ENCODE results near the gene VSIR. TPM values are rescaled to one million over a fixed set of nuclear protein-coding genes. Genes with fewer than 3 reads are reported as not detected.

Gene VSIR
- polyA plus RNA-seq, 3 donors from 2014 or later, result 183 to 376 (median 274) TPM

DNA sequence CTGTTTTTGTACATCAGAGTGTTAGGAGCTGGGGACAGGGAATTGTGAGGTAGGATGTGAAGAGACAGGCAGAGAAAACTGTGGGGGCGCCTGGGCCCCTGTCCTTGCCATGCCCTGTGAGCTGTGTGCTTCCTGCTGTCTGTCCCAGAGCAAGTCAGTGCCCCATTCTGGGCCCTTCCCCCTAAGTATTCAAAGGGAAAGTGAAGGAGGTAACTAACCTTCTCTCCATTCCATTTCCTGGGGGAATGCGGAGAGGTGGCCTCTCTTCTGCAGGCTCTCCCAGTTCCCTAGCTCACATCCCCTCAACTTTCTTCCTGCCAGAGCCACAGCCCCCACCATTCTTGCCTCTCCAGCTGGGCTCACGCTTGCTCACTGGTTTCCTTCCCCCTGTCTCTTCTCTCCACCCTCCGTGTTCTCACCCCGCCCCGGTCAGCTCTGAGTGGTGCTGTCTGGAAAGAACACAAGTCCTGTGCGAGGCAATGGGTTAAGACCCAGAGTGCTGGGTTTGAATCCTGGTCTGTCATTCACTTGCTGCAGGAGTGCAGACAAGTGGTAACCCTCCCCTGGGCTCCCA lies 9.7 kb upstream of the VSIR start:
- DNase-seq, result no peak
- Mint-ChIP-seq H3K27me3 (ENCODE audit: low read depth in 3 of 3) (peaks cover 0 to 6% (median 5%) of the 10 kb centered on the region in 3 donors), H3K27ac (no peak overlapping the region), H3K36me3 (no peaks in the 10 kb centered on the region), H3K4me3 (no peak overlapping the region), H3K9me3 (no peaks in the 10 kb centered on the region), H3K4me1 (no peaks in the 10 kb centered on the region)

DNA sequence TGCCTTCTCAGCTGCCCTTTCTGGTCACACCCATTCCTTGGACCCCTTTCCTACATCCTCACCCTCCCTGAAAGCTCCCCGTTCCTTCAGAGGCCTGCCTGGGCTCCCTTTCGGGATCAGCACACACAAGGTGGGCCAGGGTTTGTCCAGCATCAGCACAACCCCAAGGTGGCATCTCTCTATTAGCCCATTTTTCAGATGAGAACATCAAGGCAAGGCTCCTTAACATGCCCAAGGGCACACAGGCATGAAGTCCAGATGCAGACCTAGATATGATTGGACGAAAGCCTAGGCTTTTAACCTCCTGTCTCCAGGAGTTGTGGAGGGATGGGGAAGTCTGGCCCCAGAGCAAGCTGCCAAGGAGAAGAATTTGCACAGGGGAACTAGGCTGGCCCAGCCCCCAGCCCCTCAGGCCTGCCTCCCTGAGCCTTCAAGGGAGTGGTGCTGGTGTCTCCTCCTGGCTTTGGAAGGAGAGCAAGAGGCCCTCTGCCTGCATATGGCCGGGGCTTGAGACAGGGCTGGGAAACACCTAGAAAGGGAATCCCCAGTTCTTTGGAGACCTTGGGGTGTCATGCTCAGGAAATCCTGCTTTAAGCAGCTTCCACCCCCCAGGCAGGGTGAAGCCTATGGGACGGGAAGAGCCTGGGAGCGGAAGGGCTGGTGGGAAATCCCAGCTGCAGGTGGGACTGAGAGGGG lies 9.0 kb upstream of the VSIR start:
- peaks cover 0 to 6% (median 5%) of the 10 kb centered on the region in 3 donors for H3K27me3 Mint-ChIP-seq (ENCODE audit: low read depth in 3 of 3)
- no peaks in the 10 kb centered on the region for H3K36me3 Mint-ChIP-seq
- H3K4me1 Mint-ChIP-seq, result peaks cover 0 to 1% of the 10 kb centered on the region in 2 donors
- H3K27ac Mint-ChIP-seq, result no peak overlapping the region
- H3K9me3 Mint-ChIP-seq, result no peaks in the 10 kb centered on the region
- no peak for DNase-seq
- H3K4me3 Mint-ChIP-seq, result no peak overlapping the region

DNA sequence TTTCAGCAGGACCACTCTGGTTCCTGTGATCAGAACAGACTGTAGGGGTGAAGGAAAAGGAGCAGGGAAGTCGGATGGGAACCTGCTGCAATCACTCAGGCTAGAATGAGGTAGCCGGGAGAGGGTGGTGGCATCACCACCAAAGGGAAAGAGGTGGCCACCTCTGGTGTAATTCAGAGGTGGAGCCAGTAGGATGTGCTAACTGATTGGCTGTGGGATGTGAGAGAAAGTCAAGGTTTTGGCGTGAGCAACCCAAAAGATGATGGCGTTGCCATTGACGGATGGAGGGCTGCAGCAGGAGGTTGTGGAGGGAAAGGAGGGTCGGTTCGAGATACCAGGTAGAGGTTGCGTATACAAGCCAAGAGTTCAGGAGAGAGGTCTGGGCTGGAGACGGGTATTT lies 7.4 kb upstream of the VSIR start:
- Mint-ChIP-seq H3K9me3 (no peaks in the 10 kb centered on the region), H3K27me3 (ENCODE audit: low read depth in 3 of 3) (peaks cover 0 to 5% (median 4%) of the 10 kb centered on the region in 3 donors), H3K4me3 (no peak overlapping the region), H3K27ac (no peak overlapping the region), H3K4me1 (peaks cover 10 to 12% of the 10 kb centered on the region in 2 donors), H3K36me3 (no peaks in the 10 kb centered on the region)
- DNase-seq, result no peak

DNA sequence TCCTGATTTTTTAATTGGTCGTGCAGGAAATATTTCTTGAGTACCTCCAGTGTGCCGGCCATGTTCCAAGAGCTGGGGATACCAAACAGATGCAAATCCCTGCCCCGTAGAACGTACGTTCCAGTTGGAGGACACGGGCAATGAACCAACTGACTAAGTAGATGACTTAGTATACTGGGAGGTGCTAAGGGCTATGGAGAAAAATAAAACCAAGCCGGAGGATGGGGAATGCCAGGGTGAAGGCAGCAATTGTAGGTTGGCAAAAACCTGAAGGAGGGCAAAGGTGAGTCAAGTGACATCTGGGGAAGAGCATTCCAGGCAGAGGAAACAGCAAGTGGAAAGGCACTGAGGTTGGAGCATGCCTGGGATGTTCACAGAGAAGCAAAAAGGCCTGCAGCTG lies 6.8 kb upstream of the VSIR start:
- no peaks in the 10 kb centered on the region for H3K36me3 Mint-ChIP-seq
- peaks cover 0 to 5% (median 4%) of the 10 kb centered on the region in 3 donors for H3K27me3 Mint-ChIP-seq (ENCODE audit: low read depth in 3 of 3)
- H3K9me3 Mint-ChIP-seq, result no peaks in the 10 kb centered on the region
- no peak for DNase-seq
- H3K27ac Mint-ChIP-seq, result no peak overlapping the region
- no peak overlapping the region for H3K4me3 Mint-ChIP-seq
- H3K4me1 Mint-ChIP-seq, result peaks cover 15 to 17% of the 10 kb centered on the region in 2 donors

DNA sequence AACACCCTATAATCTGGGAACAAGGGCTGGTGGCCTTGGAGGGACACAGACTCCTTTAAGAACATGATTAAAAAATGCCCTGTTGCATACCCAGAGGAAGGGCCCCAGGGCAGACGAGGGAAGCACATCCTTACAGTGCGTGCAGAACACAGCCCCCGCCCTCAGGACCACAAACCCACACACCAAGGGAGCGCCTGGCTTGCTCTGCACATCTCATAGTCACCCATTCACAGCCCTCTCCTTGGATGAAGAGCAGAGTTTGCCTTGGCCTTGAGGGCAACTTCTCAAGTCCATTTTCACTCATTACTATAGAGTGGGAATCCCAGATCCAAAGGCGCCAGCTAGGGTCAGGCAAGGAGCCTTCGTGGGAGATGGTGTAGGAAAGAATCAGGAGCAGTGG lies 6.3 kb upstream of the VSIR start:
- no peaks in the 10 kb centered on the region for H3K36me3 Mint-ChIP-seq
- H3K27ac Mint-ChIP-seq, result no peak overlapping the region
- DNase-seq, result no peak
- peaks cover 17 to 19% of the 10 kb centered on the region in 2 donors for H3K4me1 Mint-ChIP-seq
- no peak overlapping the region for H3K4me3 Mint-ChIP-seq
- no peaks in the 10 kb centered on the region for H3K9me3 Mint-ChIP-seq
- peaks cover 0 to 5% (median 4%) of the 10 kb centered on the region in 3 donors for H3K27me3 Mint-ChIP-seq (ENCODE audit: low read depth in 3 of 3)

DNA sequence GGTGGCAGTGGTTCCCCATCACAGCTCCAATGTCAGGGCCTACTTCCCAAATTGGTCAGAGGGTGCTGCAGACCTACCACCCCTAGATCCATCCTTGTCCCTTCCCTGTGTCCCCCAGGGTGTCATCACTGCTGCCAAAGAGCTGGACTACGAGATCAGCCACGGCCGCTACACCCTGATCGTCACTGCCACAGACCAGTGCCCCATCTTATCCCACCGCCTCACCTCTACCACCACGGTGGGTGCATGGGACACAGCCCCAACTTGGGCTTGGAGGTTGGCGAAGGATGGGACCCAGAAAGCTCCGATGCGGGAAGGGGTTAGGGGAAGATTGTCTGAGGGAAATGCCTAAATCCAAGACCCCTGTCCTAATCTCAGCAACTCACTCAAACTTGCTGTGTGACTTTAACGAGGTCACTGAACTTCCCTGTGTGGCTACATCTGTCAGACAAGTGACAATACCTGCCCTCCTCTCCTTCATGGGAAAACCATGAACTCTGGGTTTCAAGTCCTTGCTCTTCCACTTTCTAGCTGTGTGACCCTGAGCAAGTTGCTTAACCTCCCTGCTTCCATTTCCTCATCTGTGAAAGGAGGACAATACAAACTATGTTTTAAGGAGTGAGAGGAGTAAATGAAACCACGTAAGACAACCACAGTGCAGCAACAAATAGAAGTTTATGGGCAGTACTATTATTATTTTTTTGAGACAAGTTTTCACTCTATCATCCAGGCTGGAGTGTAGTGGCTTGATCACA lies 4.9 kb upstream of the VSIR start:
- Mint-ChIP-seq H3K9me3 (no peaks in the 10 kb centered on the region), H3K27me3 (ENCODE audit: low read depth in 3 of 3) (peaks cover 0 to 4% (median 4%) of the 10 kb centered on the region in 3 donors), H3K27ac (no peak overlapping the region), H3K4me1 (peaks cover 29 to 30% of the 10 kb centered on the region in 2 donors), H3K36me3 (no peaks in the 10 kb centered on the region), H3K4me3 (no peak overlapping the region)
- no peak for DNase-seq

DNA sequence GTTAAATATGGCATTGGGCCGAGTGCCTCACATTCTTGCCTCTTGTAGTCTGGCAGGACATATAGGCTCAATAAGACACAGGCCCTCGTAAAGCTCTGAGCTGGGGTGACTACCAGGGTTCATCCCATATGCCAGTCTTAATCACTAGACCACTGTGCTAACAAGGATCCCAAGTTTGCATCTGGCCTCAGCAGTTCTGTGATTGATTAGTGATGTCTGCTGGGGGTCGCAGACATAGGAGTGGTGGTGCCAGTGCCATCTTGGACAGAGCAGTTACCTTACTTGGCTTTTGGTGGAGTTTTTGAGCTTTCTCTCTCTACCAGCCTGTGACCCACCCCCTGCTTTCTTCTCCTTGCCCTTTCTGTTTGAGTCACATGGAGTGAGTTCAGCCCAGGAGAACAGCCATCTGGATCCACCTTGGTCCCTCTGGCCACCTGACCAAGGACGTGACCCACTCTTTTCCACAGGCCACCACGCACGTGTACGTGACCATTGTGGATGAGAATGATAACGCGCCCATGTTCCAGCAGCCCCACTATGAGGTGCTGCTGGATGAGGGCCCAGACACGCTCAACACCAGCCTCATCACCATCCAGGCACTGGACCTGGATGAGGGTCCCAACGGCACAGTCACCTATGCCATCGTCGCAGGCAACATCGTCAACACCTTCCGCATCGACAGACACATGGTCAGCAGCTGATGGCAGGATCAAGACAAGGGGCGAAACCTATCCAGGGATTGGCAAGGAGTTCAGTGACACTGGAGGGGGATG lies 4.1 kb upstream of the VSIR start:
- DNase-seq, result no peak
- H3K27ac Mint-ChIP-seq, result peak overlapping the region in 1 of 6 donors; percentile 24
- peak overlapping the region in 1 of 5 donors; percentile 1 for H3K4me3 Mint-ChIP-seq
- no peaks in the 10 kb centered on the region for H3K9me3 Mint-ChIP-seq
- peaks cover 31 to 34% of the 10 kb centered on the region in 2 donors for H3K4me1 Mint-ChIP-seq
- no peaks in the 10 kb centered on the region for H3K36me3 Mint-ChIP-seq
- H3K27me3 Mint-ChIP-seq (ENCODE audit: low read depth in 3 of 3), result peaks cover 0 to 4% (median 4%) of the 10 kb centered on the region in 3 donors

- DNase-seq, result no peak
- H3K27me3 Mint-ChIP-seq (ENCODE audit: low read depth in 3 of 3), result peaks cover 0 to 5% (median 4%) of the 10 kb centered on the region in 3 donors
Observed at GRCh38 chr10:71776481-71776925, 3.2 kb upstream of the VSIR start.

GRCh38 chr10:71774916-71775702 lies 1.8 kb upstream of the VSIR start:
- no peaks in the 10 kb centered on the region for H3K36me3 Mint-ChIP-seq
- H3K27ac Mint-ChIP-seq, result peak overlapping the region in 4 of 6 donors; percentile 84 to 96 (median 88)
- H3K4me1 Mint-ChIP-seq, result peaks cover 54 to 57% of the 10 kb centered on the region in 2 donors
- H3K4me3 Mint-ChIP-seq, result peak overlapping the region; percentile 81 to 92 (median 85)
- DNase-seq, result no peak
- no peaks in the 10 kb centered on the region for H3K9me3 Mint-ChIP-seq
- peaks cover 0 to 4% (median 3%) of the 10 kb centered on the region in 3 donors for H3K27me3 Mint-ChIP-seq (ENCODE audit: low read depth in 3 of 3)

More at GRCh38 chr10:71776481-71776925, 3.2 kb upstream of the VSIR start:
- H3K27ac Mint-ChIP-seq, result peak overlapping the region in 1 of 6 donors; percentile 40
- H3K9me3 Mint-ChIP-seq, result no peaks in the 10 kb centered on the region
- H3K4me3 Mint-ChIP-seq, result peak overlapping the region in 1 of 5 donors; percentile 1
- H3K4me1 Mint-ChIP-seq, result peaks cover 40 to 43% of the 10 kb centered on the region in 2 donors
- no peaks in the 10 kb centered on the region for H3K36me3 Mint-ChIP-seq

- peak overlapping the region; percentile 91 to 94 (median 92) for H3K4me3 Mint-ChIP-seq
- H3K27ac Mint-ChIP-seq, result peak overlapping the region; percentile 90 to 98 (median 96)
- DNase-seq, result no peak
- peaks cover 76 to 77% of the 10 kb centered on the region in 2 donors for H3K4me1 Mint-ChIP-seq
- peaks cover 0 to 7% (median 6%) of the 10 kb centered on the region in 3 donors for H3K36me3 Mint-ChIP-seq
- H3K27me3 Mint-ChIP-seq (ENCODE audit: low read depth in 3 of 3), result peaks cover 0 to 6% (median 4%) of the 10 kb centered on the region in 3 donors
- H3K9me3 Mint-ChIP-seq, result no peaks in the 10 kb centered on the region
Observed at GRCh38 chr10:71772832-71773220, 494 bp downstream of the VSIR start.

DNA sequence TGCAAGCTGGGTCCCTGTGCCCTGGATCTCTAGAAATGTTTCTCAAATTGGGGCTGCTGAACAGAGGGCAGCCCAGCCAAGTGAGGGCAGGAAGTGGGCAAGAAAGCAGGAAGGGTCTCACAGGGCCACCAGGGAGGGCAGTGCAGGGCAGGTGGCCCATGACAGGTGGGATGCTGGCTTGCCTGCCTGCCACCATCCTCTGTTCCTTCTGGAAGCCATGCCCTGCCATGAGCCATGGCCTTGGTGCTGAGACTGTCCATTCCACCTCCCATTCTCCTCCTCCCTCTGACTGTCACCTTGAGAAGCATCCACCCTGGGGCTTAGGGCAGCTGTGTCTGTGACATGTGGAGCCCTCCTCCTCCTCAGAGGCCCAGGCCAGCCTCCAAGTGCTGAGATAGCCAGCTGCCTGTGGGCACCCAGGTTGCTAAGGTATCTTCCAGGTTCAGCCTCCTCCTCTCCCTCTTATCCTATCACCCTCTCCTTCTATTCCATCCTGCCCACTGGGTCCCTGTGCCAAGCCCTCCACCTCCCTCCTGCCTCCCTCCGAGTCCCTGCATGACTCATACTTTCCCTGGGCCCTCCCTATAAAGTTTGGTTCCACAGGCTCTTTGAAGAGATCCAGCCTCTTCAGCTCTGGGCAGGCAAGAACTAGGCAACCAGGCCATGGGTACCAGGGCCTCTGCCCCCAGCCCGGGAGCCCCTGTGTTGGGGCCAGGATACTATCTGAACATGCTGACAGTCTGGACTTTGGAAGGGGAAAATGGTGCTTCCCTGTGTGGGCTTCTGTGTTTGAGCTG lies 1.3 kb downstream of the VSIR start:
- H3K4me3 Mint-ChIP-seq, result peak overlapping the region; percentile 91 to 94 (median 92)
- H3K27me3 Mint-ChIP-seq (ENCODE audit: low read depth in 3 of 3), result peaks cover 0 to 7% (median 5%) of the 10 kb centered on the region in 3 donors
- H3K9me3 Mint-ChIP-seq, result no peaks in the 10 kb centered on the region
- DNase-seq, result no peak
- peak overlapping the region; percentile 90 to 98 (median 96) for H3K27ac Mint-ChIP-seq
- H3K36me3 Mint-ChIP-seq, result peaks cover 0 to 10% (median 6%) of the 10 kb centered on the region in 3 donors
- H3K4me1 Mint-ChIP-seq, result peaks cover 83 to 84% of the 10 kb centered on the region in 2 donors

GRCh38 chr10:71771204-71771603 lies 2.1 kb downstream of the VSIR start:
- H3K4me1 Mint-ChIP-seq, result peaks cover 87 to 88% of the 10 kb centered on the region in 2 donors
- no peaks in the 10 kb centered on the region for H3K9me3 Mint-ChIP-seq
- H3K27ac Mint-ChIP-seq, result peak overlapping the region; percentile 90 to 98 (median 96)
- H3K27me3 Mint-ChIP-seq (ENCODE audit: low read depth in 3 of 3), result peaks cover 0 to 13% (median 9%) of the 10 kb centered on the region in 3 donors
- peak overlapping the region; percentile 91 to 94 (median 92) for H3K4me3 Mint-ChIP-seq
- H3K36me3 Mint-ChIP-seq, result peaks cover 0 to 10% (median 6%) of the 10 kb centered on the region in 3 donors
- DNase-seq, result no peak

Measured in immature natural killer cell (primary cell).